Measurements from ENCODE around the gene TMEM60. TPM values are rescaled to one million over a fixed set of nuclear protein-coding genes. Genes with fewer than 3 reads are reported as not detected.

Gene TMEM60
- total and polyA plus RNA-seq, 10 of the 15 experiments (the other 5 are each of a cell fraction or from before 2014, with no cell fraction given) = 13.2 to 94.2 (median 30.2) TPM

GRCh38 chr7:77798394-77799077 lies at the start of gene TMEM60, which contains the start of gene PHTF2 (continued):
- TF ChIP-seq ZBTB40 (IDR thresholded peaks at IDR 0.05; ENCODE audit: borderline replicate concordance) (peak; percentile 90), MYC (IDR thresholded peaks at IDR 0.05; ENCODE audit: insufficient read depth, insufficient read length, insufficient replicate concordance, low read length, severe bottlenecking) (no peak), ZBTB33 (IDR thresholded peaks at IDR 0.05) (no peak; the same call in 1 of the 2 replicates), CEBPB (IDR thresholded peaks at IDR 0.05; ENCODE audit: borderline replicate concordance in 1 of 2, low read depth in 2 of 2, low read length in 2 of 2) (no peak), SIX5 (IDR thresholded peaks at IDR 0.05; ENCODE audit: low read depth, low read length, severe bottlenecking) (no peak), KLF5 (IDR thresholded peaks at IDR 0.05; ENCODE audit: partially characterized antibody) (peak; percentile 85), NR2C2 (IDR thresholded peaks at IDR 0.05; ENCODE audit: borderline replicate concordance, control insufficient read depth, insufficient read length, low read depth) (no peak), CBX5 (IDR thresholded peaks at IDR 0.05; ENCODE audit: low read depth) (no peak), ASH2L (IDR thresholded peaks at IDR 0.05; ENCODE audit: borderline replicate concordance, low read depth) (peak; percentile 38; the same call in 1 of the 2 replicates), REST (IDR thresholded peaks at IDR 0.05; ENCODE audit: low read depth, low read length) (no peak), ZBTB4 (CRISPR knock-in tag; IDR thresholded peaks at IDR 0.05) (no peak), BCL3 (IDR thresholded peaks at IDR 0.05; ENCODE audit: borderline replicate concordance, insufficient read depth, low read depth, low read length, poor library complexity, severe bottlenecking) (peak; percentile 17), CBFB (IDR thresholded peaks at IDR 0.05; ENCODE audit: low read depth) (peak; percentile 74)
